GM12878 (cell line): ENCODE data around the gene ANTXR1. TPM values are rescaled to one million over a fixed set of nuclear protein-coding genes. Genes with fewer than 3 reads are reported as not detected.

ENCODE experiments used
- ATAC-seq: fragments of 200-7000 bp; cut with Tn5 transposase; 3 replicates; pipeline ENCODE4 v1.9.1; 2020; ENCODE audit warnings: mild to moderate bottlenecking, moderate library complexity
- BruUV-seq: library from RNA; stranded (reverse); fragments of 400-500 nt; replicated peaks from 2 replicates; lab custom pipeline; 2021; lab: Mats Ljungman, UMichigan
- CTCF ChIA-PET: fragments of 300-600 bp; sonication (Branson Sonifier 250); formaldehyde crosslinking; extraction: SDS; loops from one replicate; lab custom pipeline; 2021; ENCODE audit warnings: inconsistent platforms; lab: Yijun Ruan, JAX
- POLR2A ChIA-PET: fragments of 350-600 bp; formaldehyde crosslinking; extraction: SDS; loops from one replicate; lab custom pipeline; 2021; ENCODE audit warnings: inconsistent platforms; lab: Charles Lee
- RAD21 ChIA-PET: fragments of 300-600 bp; sonication (Branson Sonifier 250); formaldehyde crosslinking; loops from one replicate; lab custom pipeline; 2023; ENCODE audit warnings: antibody characterized with exemption; ENCODE audit not compliant: unreplicated experiment; lab: Charles Lee
- SMC1A ChIA-PET: fragments of 300-600 bp; sonication (Branson Sonifier 250); formaldehyde crosslinking; loops from one replicate; lab custom pipeline; 2023; ENCODE audit not compliant: unreplicated experiment, uncharacterized antibody; lab: Charles Lee
- DNase-seq: peaks from one replicate; pipeline ENCODE4 v3.0.0-alpha.2; 2011; ENCODE audit warnings: low read depth, low spot score
- FAIRE-seq: peaks from 3 replicates; lab custom pipeline; 2011; peaks lifted over from hg19 to GRCh38; lab: Jason Lieb, UNC
- H2AFZ ChIP-seq: 2 replicates; pipeline ENCODE4 v1.6.0; 2011; ENCODE audit warnings: low read depth, low read length, control low read depth; ENCODE audit not compliant: control insufficient read depth
- H3K27ac ChIP-seq: 2 replicates; pipeline ENCODE4 v1.5.1; 2011; ENCODE audit warnings: control low read depth; ENCODE audit not compliant: control insufficient read depth, insufficient read depth
- H3K27me3 ChIP-seq, 2 experiments: replicated peaks in 1 of 2; 2 replicates each; pipeline versions ENCODE4 v1.6.0 to v1.6.1; 2011; ENCODE audit warnings: low read length in 1 of 2; ENCODE audit not compliant: control insufficient read depth in 2 of 2, insufficient read depth in 2 of 2
- H3K36me3 ChIP-seq, 2 experiments: 2 replicates each; pipeline ENCODE4 v1.5.1; 2011; ENCODE audit warnings: low read length in 1 of 2; ENCODE audit not compliant: control insufficient read depth in 2 of 2, insufficient read depth in 2 of 2
- H3K4me1 ChIP-seq: 2 replicates; pipeline ENCODE4 v1.6.1; 2011; ENCODE audit warnings: mild to moderate bottlenecking, low read length, moderate library complexity, mixed read lengths; ENCODE audit not compliant: control insufficient read depth, insufficient read depth
- H3K4me2 ChIP-seq: 2 replicates; pipeline ENCODE4 v1.6.0; 2011; ENCODE audit warnings: control low read depth; ENCODE audit not compliant: control insufficient read depth, insufficient read depth
- H3K4me3 ChIP-seq: fragments of 200-600 bp; sonication (generic); 2 replicates; pipeline ENCODE4 v1.5.1; 2016
- H3K79me2 ChIP-seq: 2 replicates; pipeline ENCODE4 v1.6.0; 2011; ENCODE audit warnings: low read length; ENCODE audit not compliant: control insufficient read depth, insufficient read depth
- H3K9ac ChIP-seq: 2 replicates; pipeline ENCODE4 v1.8.0; 2011; ENCODE audit warnings: low read length, control low read depth, mixed read lengths; ENCODE audit not compliant: control insufficient read depth, insufficient read depth
- H3K9me3 ChIP-seq: replicated peaks from 3 replicates; pipeline ENCODE4 v1.5.1; 2011; ENCODE audit warnings: mild to moderate bottlenecking, low read length; ENCODE audit not compliant: control insufficient read depth, insufficient read depth
- H4K20me1 ChIP-seq: 2 replicates; pipeline ENCODE4 v1.6.0; 2011; ENCODE audit not compliant: control insufficient read depth, insufficient read depth
- ATF7 ChIP-seq: fragments of 450-650 bp; IDR thresholded peaks from 2 replicates; pipeline ENCODE4 v1.6.1; 2016; ENCODE audit warnings: low read depth, mild to moderate bottlenecking
- E4F1 ChIP-seq: fragments of 450-650 bp; IDR thresholded peaks from 2 replicates; pipeline ENCODE4 v1.6.1; 2018; ENCODE audit warnings: borderline replicate concordance, mild to moderate bottlenecking; ENCODE audit not compliant: partially characterized antibody
- JUNB ChIP-seq: IDR thresholded peaks from 2 replicates; pipeline ENCODE4 v1.6.1; 2016; ENCODE audit warnings: antibody characterized with exemption, mild to moderate bottlenecking
- JUND ChIP-seq: IDR thresholded peaks from 2 replicates; pipeline ENCODE4 v1.6.1; 2012; ENCODE audit warnings: low read depth, mild to moderate bottlenecking, low read length, improper control_type of control experiment, moderate library complexity
- RAD21 ChIP-seq: IDR thresholded peaks from 2 replicates; pipeline ENCODE4 v1.6.1; 2011; ENCODE audit warnings: mild to moderate bottlenecking, low read depth, low read length, moderate library complexity; ENCODE audit not compliant: insufficient read depth
- RBBP5 ChIP-seq: fragments of 200-600 bp; sonication (generic); conservative IDR thresholded peaks from 2 replicates; pipeline ENCODE4 v1.6.1; 2016
- RELB ChIP-seq: fragments of 450-650 bp; IDR thresholded peaks from 2 replicates; pipeline ENCODE4 v1.6.1; 2017; ENCODE audit warnings: low read depth, mild to moderate bottlenecking, moderate library complexity
- RFX5 ChIP-seq: IDR thresholded peaks from 2 replicates; pipeline ENCODE4 v1.6.1; 2011; ENCODE audit warnings: low read depth, low read length, improper control_type of control experiment
- RUNX3 ChIP-seq: IDR thresholded peaks from 2 replicates; pipeline ENCODE4 v1.6.1; 2012; ENCODE audit warnings: low read length, inconsistent platforms
- TCF7 ChIP-seq: IDR thresholded peaks from 2 replicates; pipeline ENCODE4 v1.6.1; 2014; ENCODE audit warnings: antibody characterized with exemption, borderline replicate concordance
- WGBS: methylation state at CpG from one replicate; pipeline ENCODE4 v1.1.6; 2016; ENCODE audit warnings: low lambda C conversion rate; ENCODE audit not compliant: insufficient replicate concordance, insufficient coverage; ENCODE audit errors: missing lambda C conversion rate; 5-methylcytosine and 5-hydroxymethylcytosine counted together
- in situ Hi-C: fragments of 300-500 bp; cut with MboI; formaldehyde crosslinking; loops from 9 replicates; pipeline ENCODE4 v1.14.3; 2018; ENCODE audit warnings: mixed read lengths
- intact Hi-C: fragments of 100-400 bp; cut with micrococcal nuclease; formaldehyde crosslinking; loops from one replicate; pipeline ENCODE4 v1.14.2; 2022; ENCODE audit not compliant: unreplicated experiment
- polyA plus RNA-seq, 11 experiments: library from polyadenylated mRNA; depleted of rRNA in 4 of 11; unstranded in 6 of 11; stranded (reverse) in 5 of 11; fragments of >200 nt; fragmentation: Nextera tagmentation in 4 of 11; fragmentation: Illumina TruSeq in 1 of 11; extraction: Ambion mirVana in 4 of 11; extraction: Trizol in 1 of 11; gene quantifications; 1 replicate in 1 of 11; 2 replicates in 10 of 11; pipeline versions ENCODE4 v1.2.1 to v1.2.3, GENCODE V29; 2011 to 2016; ENCODE audit warnings: inconsistent platforms in 2 of 11, missing spikeins in 2 of 11, low read depth in 1 of 11
- total RNA-seq, 4 experiments: library from RNA; depleted of rRNA in 3 of 4; stranded (reverse); fragments of >200 nt in 3 of 4; fragmentation: Illumina TruSeq in 1 of 4; extraction: Trizol in 1 of 4; gene quantifications; 2 replicates each; pipeline versions ENCODE4 v1.2.1 to v1.2.3, GENCODE V29; 2013 to 2021

Gene ANTXR1
- total and polyA plus RNA-seq, 10 of the 15 experiments (the other 5 are each of a cell fraction or from before 2014, with no cell fraction given) = 0.09 to 0.26 TPM; not detected in 8

GRCh38 chr2:68995916-68996315 lies 17.1 kb upstream of the ANTXR1 start:
- ChIA-PET CTCF (interaction anchor here (0.6 kb wide), 1 partner anchor 277 kb away, joined by 3 read pairs; no protein-coding TSS in a partner anchor), SMC1A (interaction anchor here (0.6 kb wide), 1 partner anchor 22 kb away, joined by 3 read pairs; no protein-coding TSS in a partner anchor), RAD21 (no interaction called here), POLR2A (no interaction called here)
- H3K79me2 ChIP-seq = no peaks in the 10 kb centered on the region
- no peak for DNase-seq
- H3K9ac ChIP-seq = no peak overlapping the region
- H3K36me3 ChIP-seq = no peaks in the 10 kb centered on the region
- H3K4me2 ChIP-seq = no peak overlapping the region
- no peaks in the 10 kb centered on the region for H3K9me3 ChIP-seq
- intact Hi-C loops = no loop called here
- no peak for ATAC-seq
- in situ Hi-C loops = no loop called here
- no peaks in the 10 kb centered on the region for H3K4me1 ChIP-seq
- no TSS peak for BruUV-seq
- no peaks in the 10 kb centered on the region; a peak in 1 of 4 replicates for H3K27me3 ChIP-seq
- no peaks in the 10 kb centered on the region for H4K20me1 ChIP-seq
- WGBS = 0% methylated on average over 3 of the region's 3 CpGs
- H2AFZ ChIP-seq = no peak overlapping the region
- no peak for TF ChIP-seq JUND
- no peak for TF ChIP-seq ATF7
- H3K27ac ChIP-seq = no peak overlapping the region
- FAIRE-seq = no peak
- H3K4me3 ChIP-seq = no peak overlapping the region

- FAIRE-seq (no peak), ATAC-seq (no peak), DNase-seq (no peak)
- ChIA-PET CTCF (no interaction called here), RAD21 (no interaction called here), SMC1A (interaction anchor here (0.9 kb wide), 2 partner anchors 15 to 26 kb away, joined by 3 read pairs; no protein-coding TSS in a partner anchor), POLR2A (no interaction called here)
- no peaks in the 10 kb centered on the region for H3K79me2 ChIP-seq
- H3K27ac ChIP-seq = no peak overlapping the region
- intact Hi-C loops (no loop called here), in situ Hi-C loops (no loop called here)
- H3K36me3 ChIP-seq = no peaks in the 10 kb centered on the region
- H3K27me3 ChIP-seq = no peaks in the 10 kb centered on the region; a peak in 1 of 4 replicates
- H4K20me1 ChIP-seq = no peaks in the 10 kb centered on the region
- no TSS peak for BruUV-seq
- H3K4me3 ChIP-seq = no peak overlapping the region
- no peak overlapping the region for H2AFZ ChIP-seq
- no peak overlapping the region for H3K4me2 ChIP-seq
- H3K4me1 ChIP-seq = no peaks in the 10 kb centered on the region
- no peaks in the 10 kb centered on the region for H3K9me3 ChIP-seq
- no peak overlapping the region for H3K9ac ChIP-seq
- TF ChIP-seq RBBP5 = no peak
- TF ChIP-seq TCF7 = no peak
- TF ChIP-seq JUNB = no peak
- no peak for TF ChIP-seq RAD21
- no peak for TF ChIP-seq RFX5
- no peak for TF ChIP-seq RELB
- TF ChIP-seq E4F1 = no peak
- TF ChIP-seq RUNX3 = no peak
Observed at GRCh38 chr2:68997401-68997800, 15.6 kb upstream of the ANTXR1 start.
